GM21825 (cell line): ENCODE measurements around the gene FOSL1.

Source experiments
- ATAC-seq: cut with Tn5 transposase; IDR thresholded peaks from one replicate; pipeline ENCODE4 v1.9.1; 2021; ENCODE audit warnings: mild to moderate bottlenecking, moderate library complexity; ENCODE audit not compliant: unreplicated experiment

Gene FOSL1

DNA sequence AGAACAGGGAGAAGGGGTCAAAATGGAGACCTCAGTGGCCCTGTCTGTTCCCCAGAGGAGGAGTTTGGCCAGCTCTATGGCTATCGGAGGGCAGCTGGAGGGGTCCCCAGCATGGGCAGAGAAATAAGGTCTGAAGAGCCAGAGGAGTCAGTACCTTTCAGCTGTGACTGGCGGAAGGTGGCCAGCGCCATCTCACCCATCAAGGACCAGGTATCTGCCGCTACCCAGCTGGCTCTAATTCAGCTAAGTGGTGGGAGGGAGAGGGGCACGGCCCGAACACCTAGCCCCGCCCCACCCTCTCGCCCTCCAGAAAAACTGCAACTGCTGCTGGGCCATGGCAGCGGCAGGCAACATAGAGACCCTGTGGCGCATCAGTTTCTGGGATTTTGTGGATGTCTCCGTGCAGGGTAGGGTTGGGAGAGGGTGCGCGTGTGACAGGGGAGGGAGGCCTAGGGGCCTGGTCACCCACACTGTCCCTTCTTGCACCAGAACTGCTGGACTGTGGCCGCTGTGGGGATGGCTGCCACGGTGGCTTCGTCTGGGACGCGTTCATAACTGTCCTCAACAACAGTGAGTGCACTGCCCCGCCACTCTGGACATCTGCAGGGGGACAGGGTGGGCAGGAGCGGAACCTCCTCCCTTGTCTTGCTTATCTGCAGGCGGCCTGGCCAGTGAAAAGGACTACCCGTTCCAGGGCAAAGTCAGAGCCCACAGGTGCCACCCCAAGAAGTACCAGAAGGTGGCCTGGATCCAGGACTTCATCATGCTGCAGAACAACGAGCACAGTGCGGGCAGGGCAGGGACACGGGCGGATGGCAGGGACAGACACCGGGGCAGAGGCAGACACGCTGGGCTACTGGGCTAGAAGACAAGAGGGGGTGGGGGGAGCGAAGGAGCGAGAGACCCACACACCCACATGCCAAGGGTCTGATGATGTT is 17.8 kb downstream of the FOSL1 start:
- no peak for ATAC-seq

DNA sequence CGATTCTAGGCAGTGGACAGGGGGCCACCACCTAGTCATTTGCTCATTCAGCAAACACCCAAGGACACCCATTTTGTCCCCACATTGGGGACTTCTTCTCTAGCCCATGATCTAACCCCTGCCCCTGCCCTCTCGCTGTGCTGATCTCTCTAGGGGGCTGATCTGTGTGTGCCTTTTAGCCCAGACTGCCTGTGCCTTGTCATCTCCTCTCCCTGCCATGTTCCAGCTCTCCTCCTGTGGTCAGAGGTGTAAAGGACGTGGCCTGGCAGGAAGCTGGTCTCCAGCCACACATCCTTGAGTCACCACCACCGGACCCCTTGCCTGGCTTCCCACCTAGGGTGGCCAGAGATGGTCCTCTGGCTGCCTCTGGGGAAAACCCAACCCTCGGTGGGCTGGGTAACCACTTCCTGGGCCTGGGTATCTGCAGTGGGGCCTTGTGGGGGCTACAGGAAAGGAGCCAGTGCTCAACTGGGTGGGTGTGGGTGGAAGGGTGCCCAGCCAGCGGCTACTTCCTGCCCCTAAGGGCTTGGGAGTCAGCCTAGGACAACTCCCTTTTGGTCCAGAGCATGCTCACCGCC is 19.3 kb downstream of the FOSL1 start:
- no peak for ATAC-seq

- no peak for ATAC-seq
Observed at GRCh38 chr11:65880027-65880426, 20.2 kb downstream of the FOSL1 start.

DNA sequence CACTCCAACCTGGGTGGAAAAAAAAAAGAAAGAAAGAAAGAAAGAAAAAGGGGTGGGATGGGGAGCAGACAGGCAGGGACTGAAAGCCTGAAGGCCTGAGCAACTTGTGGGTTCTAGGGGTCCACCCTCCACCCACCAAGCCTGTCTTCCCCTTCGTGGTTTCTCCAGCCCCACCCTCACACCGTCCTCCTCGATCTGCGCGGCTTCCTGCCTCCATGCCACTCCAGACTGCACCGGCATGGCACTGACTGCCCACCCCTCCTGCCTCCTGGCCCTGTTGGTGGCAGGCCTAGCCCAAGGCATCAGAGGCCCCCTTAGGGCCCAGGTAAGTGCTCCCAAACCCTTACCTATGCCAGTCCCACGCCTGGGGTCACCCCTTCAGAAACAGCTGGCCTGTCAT is 20.6 kb downstream of the FOSL1 start, which contains the start of gene CTSW:
Gene CTSW (plus strand): TSS at position 221 of the 400 bp plus-strand sequence. CDS start 18 bp downstream, at position 239.
- ATAC-seq = no peak

DNA sequence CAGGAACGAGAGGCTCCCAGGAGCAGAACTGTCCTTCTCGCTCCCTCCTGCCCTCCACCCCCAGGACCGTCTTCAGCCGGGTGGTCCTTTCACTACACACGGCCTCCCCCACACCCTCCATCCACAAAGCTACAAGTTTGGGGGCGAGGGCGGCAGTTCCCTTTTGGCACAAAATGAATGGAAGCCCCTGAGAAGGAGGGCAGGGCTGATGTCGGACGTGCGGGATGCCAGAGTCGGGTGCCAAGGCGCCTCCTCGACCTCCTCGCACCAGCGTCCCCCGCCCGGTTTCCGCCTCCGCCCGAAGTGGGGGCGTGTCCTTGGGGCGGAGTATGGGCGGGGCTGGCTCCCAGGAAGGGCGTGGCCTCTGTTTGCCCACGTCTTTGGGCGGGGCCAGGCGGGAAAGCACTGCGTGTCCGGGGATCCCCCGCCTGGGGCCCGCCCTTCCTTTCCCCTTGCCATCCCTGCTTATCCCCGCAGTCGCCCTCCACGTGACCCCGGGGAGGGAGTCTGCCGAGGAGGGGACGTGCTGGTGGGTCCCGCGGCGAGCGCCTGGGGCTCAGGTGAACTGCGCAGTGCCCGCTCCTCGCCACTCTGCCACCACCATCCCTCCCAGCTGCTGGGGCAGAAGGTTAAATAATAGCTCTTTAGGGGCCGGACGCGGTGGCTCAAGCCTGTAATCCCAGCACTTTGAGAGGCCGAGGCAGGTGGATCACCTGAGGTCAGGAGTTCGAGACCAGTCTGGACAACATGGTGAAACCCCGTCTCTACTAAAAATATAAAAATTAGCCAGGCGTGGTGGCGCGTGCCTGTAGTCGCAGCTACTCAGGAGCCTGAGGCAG is 26.7 kb downstream of the FOSL1 start:
- ATAC-seq = peak; percentile 64

- no peak for ATAC-seq
Observed at GRCh38 chr11:65872586-65873317, 27.4 kb downstream of the FOSL1 start, which contains the start of gene EFEMP2. Gene EFEMP2 (minus strand): TSS chr11:65872800. CDS start chr11:65872354, 446 bp downstream.

GRCh38 chr11:65871811-65872548 is 28.2 kb downstream of the FOSL1 start:
- no peak for ATAC-seq

- no peak for ATAC-seq
Observed at GRCh38 chr11:65870706-65871681, 29.2 kb downstream of the FOSL1 start.

- no peak for ATAC-seq
Observed at GRCh38 chr11:65870307-65870658, 29.9 kb downstream of the FOSL1 start.

GRCh38 chr11:65869643-65870306 is 30.4 kb downstream of the FOSL1 start:
- ATAC-seq = no peak

DNA sequence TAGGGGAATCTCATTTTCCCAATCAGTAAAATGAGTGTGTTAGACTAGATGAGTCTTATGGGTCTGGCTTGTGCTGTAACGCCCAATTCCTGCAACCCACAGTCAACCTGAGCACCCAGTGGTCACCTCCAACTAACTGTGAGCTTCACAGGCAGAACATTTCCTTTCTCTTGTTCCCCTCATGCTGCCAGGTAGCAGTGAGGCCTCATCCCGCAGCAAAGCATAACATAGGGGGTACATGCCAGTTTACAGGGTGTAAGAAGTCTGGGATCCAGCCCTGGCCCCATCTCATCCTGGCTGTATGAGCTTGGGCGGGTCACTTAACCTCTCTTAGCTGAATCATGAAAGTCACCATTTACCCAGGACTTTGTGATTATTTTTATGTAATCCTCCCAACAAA is 31.3 kb downstream of the FOSL1 start:
- ATAC-seq = no peak

GRCh38 chr11:65868076-65868667 is 32.0 kb downstream of the FOSL1 start:
- no peak for ATAC-seq

GRCh38 chr11:65867284-65868071 is 32.7 kb downstream of the FOSL1 start:
- no peak for ATAC-seq

GRCh38 chr11:65866509-65867283 is 33.5 kb downstream of the FOSL1 start:
- no peak for ATAC-seq

GRCh38 chr11:65865550-65866172 is 34.5 kb downstream of the FOSL1 start:
- no peak for ATAC-seq
